ENCODE results near the gene GLIS2. TPM values are rescaled to one million over a fixed set of nuclear protein-coding genes. Genes with fewer than 3 reads are reported as not detected.
A peak's percentile ranks its signal among the peaks of the same experiment; 100 is the strongest.

Gene GLIS2
- total and polyA plus RNA-seq, 10 of the 15 experiments (the other 5 are each of a cell fraction or from before 2014, with no cell fraction given): 0.03 to 0.64 (median 0.18) TPM; not detected in 4

DNA sequence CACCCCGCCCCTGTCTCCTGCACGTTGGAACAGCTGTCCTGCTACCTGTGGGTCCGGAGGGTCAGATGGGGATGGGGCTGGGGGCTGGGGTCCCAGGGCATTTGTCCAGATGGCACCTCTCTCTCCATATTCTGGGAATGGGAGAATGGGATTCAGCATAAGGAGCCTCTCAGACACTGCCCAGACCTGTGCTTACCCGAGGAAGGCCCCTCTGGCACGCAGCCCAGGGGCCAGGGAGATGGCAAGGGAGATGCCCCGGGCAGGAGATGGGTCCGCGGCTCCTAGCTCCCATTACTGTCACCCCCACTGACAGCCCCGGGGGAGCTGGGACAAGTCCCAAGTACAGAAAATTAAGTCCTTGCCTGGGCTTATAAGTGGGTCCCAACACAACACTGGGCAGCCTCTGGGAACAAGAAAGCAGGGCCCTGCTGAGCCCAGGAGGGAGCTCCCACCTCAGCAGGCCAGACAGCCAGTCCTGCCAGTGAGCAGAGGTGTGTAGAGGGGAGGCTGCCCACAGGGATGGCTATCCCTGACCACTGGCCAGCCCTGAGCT, 57.6 kb downstream of the GLIS2 start:
- POLR2A ChIA-PET: no interaction called here
- in situ Hi-C loops (cut with MboI): no loop called here

DNA sequence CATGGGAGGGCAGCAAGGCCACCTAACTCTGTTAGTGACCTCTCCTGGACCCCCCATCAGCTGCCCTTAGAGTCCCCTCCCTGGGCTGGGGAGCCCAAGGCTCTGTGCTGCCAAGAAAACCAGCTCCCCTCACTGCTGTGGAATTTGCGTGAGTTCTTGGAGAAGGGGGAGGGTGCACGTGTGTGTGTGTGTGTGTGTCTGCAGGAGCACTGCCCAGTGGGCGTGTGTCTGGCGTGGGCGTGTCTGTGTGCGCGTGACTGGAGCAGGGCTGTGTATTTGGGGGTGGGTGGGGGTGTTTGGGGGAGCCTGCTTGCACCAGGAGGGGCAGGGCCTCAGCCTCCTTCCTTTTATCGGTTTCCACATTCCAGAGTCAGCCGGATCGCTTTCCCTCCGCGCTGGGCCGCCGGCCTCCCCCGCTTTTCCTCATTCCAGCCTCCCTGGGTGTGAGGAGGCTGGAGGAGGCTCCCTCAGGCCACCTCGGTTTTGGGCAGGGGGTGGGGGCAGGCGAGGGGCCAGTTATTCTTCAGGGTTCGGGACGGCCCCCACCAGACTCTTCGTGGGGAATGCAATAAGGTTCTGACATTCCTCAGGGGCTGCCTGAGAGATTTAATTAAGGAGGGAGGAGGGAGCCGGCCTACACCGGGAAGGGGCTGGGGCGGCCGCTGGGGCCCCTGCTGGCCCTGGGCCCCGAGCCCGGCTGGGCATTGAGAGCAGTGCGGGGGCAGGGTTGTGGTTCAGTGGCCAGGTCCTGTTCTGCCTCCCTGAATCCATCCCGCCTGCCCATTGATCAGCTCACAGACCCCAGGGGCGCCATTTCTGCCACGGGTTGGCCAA, 58.3 kb downstream of the GLIS2 start:
- Histone ChIP-seq H3K27ac (ENCODE audit: control insufficient read depth, insufficient read depth) (no peak overlapping the region), H3K9me3 (replicated peaks; ENCODE audit: control insufficient read depth, insufficient read depth, low read length) (no peaks in the 10 kb centered on the region), H2AFZ (ENCODE audit: control insufficient read depth, low read depth, low read length) (no peak overlapping the region), H3K4me1 (ENCODE audit: control insufficient read depth, insufficient read depth, low read length) (no peaks in the 10 kb centered on the region), H3K4me3 (no peak overlapping the region), H4K20me1 (ENCODE audit: control insufficient read depth, insufficient read depth) (peaks cover 5% of the 10 kb centered on the region), H3K9ac (ENCODE audit: control insufficient read depth, insufficient read depth, low read length) (no peak overlapping the region), H3K27me3 (replicated peaks in 1 of 2; ENCODE audit: control insufficient read depth in 2 of 2, insufficient read depth in 2 of 2, low read length in 1 of 2) (no peaks in the 10 kb centered on the region), H3K4me2 (ENCODE audit: control insufficient read depth, insufficient read depth) (no peak overlapping the region), H3K36me3 (ENCODE audit: control insufficient read depth in 2 of 2, insufficient read depth in 2 of 2, low read length in 1 of 2) (no peaks in the 10 kb centered on the region), H3K79me2 (ENCODE audit: control insufficient read depth, insufficient read depth, low read length) (no peaks in the 10 kb centered on the region)
- DNase-seq (ENCODE audit: low read depth, low spot score) (no peak), ATAC-seq (no peak), FAIRE-seq (no peak)
- no peak for TF ChIP-seq ZNF217 (IDR thresholded peaks at IDR 0.05)
- in situ Hi-C loops (cut with MboI): no loop called here
- SMC1A ChIA-PET (ENCODE audit: uncharacterized antibody, unreplicated experiment): no interaction called here
- CTCF ChIA-PET: interaction anchor here (1.3 to 1.4 kb wide), 3 partner anchors 23 to 85 kb away, joined by 3 to 6 read pairs (median 3); partner anchors contain the start of gene PAM16
- POLR2A ChIA-PET: no interaction called here
- RAD21 ChIA-PET (ENCODE audit: unreplicated experiment): no interaction called here
- 90% methylated on average over 30 of the region's 30 CpGs for WGBS (ENCODE audit: insufficient coverage, insufficient replicate concordance, low lambda C conversion rate, missing lambda C conversion rate)
- BruUV-seq (replicated peaks): no TSS peak
- intact Hi-C loops (cut with micrococcal nuclease; ENCODE audit: unreplicated experiment): no loop called here

More for the DNA sequence above, 57.6 kb downstream of the GLIS2 start:
- no peak for FAIRE-seq
- peaks cover 5% of the 10 kb centered on the region for H4K20me1 ChIP-seq (ENCODE audit: control insufficient read depth, insufficient read depth)
- CTCF ChIA-PET: interaction anchor here (1.3 kb wide), 2 partner anchors 22 to 29 kb away, joined by 3 read pairs; partner anchors contain the start of gene PAM16
- no peak overlapping the region for H3K9ac ChIP-seq (ENCODE audit: control insufficient read depth, insufficient read depth, low read length)
- WGBS (ENCODE audit: insufficient coverage, insufficient replicate concordance, low lambda C conversion rate, missing lambda C conversion rate): 70% methylated on average over 9 of the region's 9 CpGs
- H3K79me2 ChIP-seq (ENCODE audit: control insufficient read depth, insufficient read depth, low read length): no peaks in the 10 kb centered on the region
- no peak for DNase-seq (ENCODE audit: low read depth, low spot score)
- peaks cover 0 to 3% of the 10 kb centered on the region in 2 experiments; a peak in 2 of 4 replicates for H3K36me3 ChIP-seq (ENCODE audit: control insufficient read depth in 2 of 2, insufficient read depth in 2 of 2, low read length in 1 of 2)
- no peaks in the 10 kb centered on the region for H3K4me1 ChIP-seq (ENCODE audit: control insufficient read depth, insufficient read depth, low read length)
- intact Hi-C loops (cut with micrococcal nuclease; ENCODE audit: unreplicated experiment): no loop called here
- H3K27ac ChIP-seq (ENCODE audit: control insufficient read depth, insufficient read depth): no peak overlapping the region
- ATAC-seq: no peak
- TF ChIP-seq ZNF274 (IDR thresholded peaks at IDR 0.05; ENCODE audit: insufficient read depth, insufficient read length) (no peak), POLR2A (IDR thresholded peaks at IDR 0.05; ENCODE audit: low read depth, low read length) (0 out of 2 replicates have a peak, but pooled peaks have one; percentile 10)
- RAD21 ChIA-PET (ENCODE audit: unreplicated experiment): no interaction called here
- no peak overlapping the region for H2AFZ ChIP-seq (ENCODE audit: control insufficient read depth, low read depth, low read length)
- H3K9me3 ChIP-seq (replicated peaks; ENCODE audit: control insufficient read depth, insufficient read depth, low read length): no peaks in the 10 kb centered on the region
- no peak overlapping the region for H3K4me3 ChIP-seq
- SMC1A ChIA-PET (ENCODE audit: uncharacterized antibody, unreplicated experiment): no interaction called here
- no TSS peak for BruUV-seq (replicated peaks)
- H3K27me3 ChIP-seq (replicated peaks in 1 of 2; ENCODE audit: control insufficient read depth in 2 of 2, insufficient read depth in 2 of 2, low read length in 1 of 2): no peaks in the 10 kb centered on the region
- H3K4me2 ChIP-seq (ENCODE audit: control insufficient read depth, insufficient read depth): no peak overlapping the region
